HepG2 (cell line): ENCODE measurements around the gene TXN. TPM values are rescaled to one million over a fixed set of nuclear protein-coding genes. Genes with fewer than 3 reads are reported as not detected.

Source experiments
- AHR ChIP-seq: IDR thresholded peaks from 2 replicates; pipeline ENCODE4 v1.6.1; 2018; ENCODE audit warnings: missing genetic modification reagents, missing compliant biosample characterization
- ARNT2 ChIP-seq: sonication (generic); formaldehyde crosslinking; IDR thresholded peaks from 2 replicates; pipeline ENCODE4 v1.8.0; 2022; ENCODE audit warnings: mild to moderate bottlenecking, low read depth, missing genetic modification reagents, moderate library complexity
- BORCS8-MEF2B ChIP-seq: sonication (generic); formaldehyde crosslinking; IDR thresholded peaks from 2 replicates; pipeline ENCODE4 v1.8.0; 2022; ENCODE audit warnings: mild to moderate bottlenecking, missing genetic modification reagents
- CHCHD3 ChIP-seq: sonication (generic); formaldehyde crosslinking; IDR thresholded peaks from 2 replicates; pipeline ENCODE4 v1.8.0; 2022; ENCODE audit warnings: mild to moderate bottlenecking, missing genetic modification reagents, moderate library complexity
- E2F2 ChIP-seq: sonication (generic); formaldehyde crosslinking; IDR thresholded peaks from 2 replicates; pipeline ENCODE4 v1.4.0; 2020; ENCODE audit warnings: missing genetic modification reagents, borderline replicate concordance
- ELF3 ChIP-seq: IDR thresholded peaks from 2 replicates; pipeline ENCODE4 v1.6.1; 2016; ENCODE audit warnings: missing genetic modification reagents, missing compliant biosample characterization
- GPN1 ChIP-seq: sonication (generic); formaldehyde crosslinking; IDR thresholded peaks from 2 replicates; pipeline ENCODE4 v1.5.1; 2020; ENCODE audit warnings: missing genetic modification reagents, borderline replicate concordance
- MATR3 ChIP-seq: sonication (generic); formaldehyde crosslinking; IDR thresholded peaks from 2 replicates; pipeline ENCODE4 v1.4.0; 2020; ENCODE audit warnings: missing genetic modification reagents
- MLXIP ChIP-seq: sonication (generic); formaldehyde crosslinking; IDR thresholded peaks from 2 replicates; pipeline ENCODE4 v1.9.0; 2021; ENCODE audit warnings: missing genetic modification reagents, borderline replicate concordance
- NR2F2 ChIP-seq: IDR thresholded peaks from 2 replicates; pipeline ENCODE4 v1.6.1; 2012; ENCODE audit warnings: low read depth, inconsistent platforms, borderline replicate concordance
- PRMT3 ChIP-seq: sonication (generic); formaldehyde crosslinking; IDR thresholded peaks from 2 replicates; pipeline ENCODE4 v1.8.1; 2022; ENCODE audit warnings: low read depth, mild to moderate bottlenecking, moderate library complexity, missing genetic modification reagents, borderline replicate concordance
- RBM22 ChIP-seq: fragments of 200-400 bp; formaldehyde crosslinking; optimal IDR thresholded peaks from 2 replicates; pipeline ENCODE3; 2017; ENCODE audit warnings: mild to moderate bottlenecking, low read length, moderate library complexity
- SOX6 ChIP-seq, 2 experiments: fragments of 450-650 bp in 1 of 2; sonication (generic) in 1 of 2; formaldehyde crosslinking in 1 of 2; IDR thresholded peaks; 2 replicates each; pipeline versions ENCODE4 v1.4.0 to v1.6.1; 2017 to 2020; ENCODE audit warnings: antibody characterized with exemption in 1 of 2, mild to moderate bottlenecking in 1 of 2, missing genetic modification reagents in 1 of 2
- SP2 ChIP-seq: sonication (generic); formaldehyde crosslinking; IDR thresholded peaks from 2 replicates; pipeline ENCODE4 v1.5.1; 2020; ENCODE audit warnings: mild to moderate bottlenecking, missing genetic modification reagents
- TSC22D2 ChIP-seq: sonication (generic); formaldehyde crosslinking; IDR thresholded peaks from 2 replicates; pipeline ENCODE4 v1.5.1; 2020; ENCODE audit warnings: missing genetic modification reagents, mild to moderate bottlenecking, borderline replicate concordance
- ZBTB14 ChIP-seq: sonication (generic); formaldehyde crosslinking; IDR thresholded peaks from 2 replicates; pipeline ENCODE4 v1.4.0; 2020; ENCODE audit warnings: missing genetic modification reagents
- ZMYM4 ChIP-seq: sonication (generic); formaldehyde crosslinking; IDR thresholded peaks from 2 replicates; pipeline ENCODE4 v1.8.1; 2023; ENCODE audit warnings: mild to moderate bottlenecking, missing genetic modification reagents
- ZNF251 ChIP-seq: sonication (generic); formaldehyde crosslinking; IDR thresholded peaks from 2 replicates; pipeline ENCODE4 v1.9.0; 2021; ENCODE audit warnings: mild to moderate bottlenecking, missing genetic modification reagents
- ZNF260 ChIP-seq: sonication (generic); formaldehyde crosslinking; IDR thresholded peaks from 2 replicates; pipeline ENCODE4 v1.4.0; 2020; ENCODE audit warnings: missing genetic modification reagents, low read depth, mild to moderate bottlenecking, borderline replicate concordance
- ZNF326 ChIP-seq: sonication (generic); formaldehyde crosslinking; IDR thresholded peaks from 2 replicates; pipeline ENCODE4 v1.4.0; 2020; ENCODE audit warnings: missing genetic modification reagents, borderline replicate concordance
- ZNF547 ChIP-seq: sonication (generic); formaldehyde crosslinking; IDR thresholded peaks from 2 replicates; pipeline ENCODE4 v1.5.1; 2020; ENCODE audit warnings: mild to moderate bottlenecking, missing genetic modification reagents
- ZNF563 ChIP-seq: sonication (generic); formaldehyde crosslinking; IDR thresholded peaks from 2 replicates; pipeline ENCODE4 v1.8.0; 2022; ENCODE audit warnings: mild to moderate bottlenecking, moderate library complexity, missing genetic modification reagents
- ZNF580 ChIP-seq: IDR thresholded peaks from 2 replicates; pipeline ENCODE4 v1.6.1; 2016; ENCODE audit warnings: low read depth, borderline replicate concordance
- ZSCAN31 ChIP-seq: sonication (generic); formaldehyde crosslinking; IDR thresholded peaks from 2 replicates; pipeline ENCODE4 v1.5.0; 2020; ENCODE audit warnings: low read depth, mild to moderate bottlenecking, missing genetic modification reagents
- polyA plus RNA-seq, 8 experiments: library from polyadenylated mRNA; depleted of rRNA in 3 of 8; stranded (reverse) in 7 of 8; unstranded in 1 of 8; fragments of >200 nt; fragmentation: Illumina TruSeq in 4 of 8; extraction: Trizol in 4 of 8; gene quantifications; 2 replicates each; pipeline versions ENCODE4 v1.2.1 to v1.2.3, GENCODE V29; 2011 to 2016; ENCODE audit warnings: low read depth in 4 of 8, missing spikeins in 1 of 8, mixed read lengths in 1 of 8; ENCODE audit not compliant: insufficient read depth in 1 of 8
- total RNA-seq, 5 experiments: library from RNA; depleted of rRNA; stranded (reverse); fragments of >200 nt; fragmentation: Illumina TruSeq; extraction: Trizol; gene quantifications; 2 replicates each; pipeline ENCODE4 v1.2.3, GENCODE V29; 2016; ENCODE audit warnings: low read depth in 1 of 5

TXN gene
- total and polyA plus RNA-seq, 2 of the 13 experiments (the other 11 are each of a cell fraction or from before 2014, with no cell fraction given) = 364 to 470 TPM

- TF ChIP-seq MATR3 (CRISPR knock-in tag) (no peak), E2F2 (CRISPR knock-in tag) (no peak), ZNF251 (CRISPR knock-in tag) (0 out of 2 replicates have a peak, but pooled peaks have one; percentile 31), ZNF260 (CRISPR knock-in tag) (no peak), RBM22 (no peak), NR2F2 (no peak), SP2 (CRISPR knock-in tag) (no peak), GPN1 (CRISPR knock-in tag) (0 out of 2 replicates have a peak, but pooled peaks have one; percentile 21), ZNF580 (CRISPR knock-in tag) (no peak; the same call in 1 of the 2 replicates), TSC22D2 (CRISPR knock-in tag) (no peak), AHR (CRISPR knock-in tag) (no peak), ZNF326 (0 out of 2 replicates have a peak, but pooled peaks have one; percentile 31), SOX6 (IDR thresholded peaks at IDR 0.05) (no peak), SOX6 (CRISPR knock-in tag; IDR thresholded peaks at IDR 0.05) (peak; percentile 47), ZMYM4 (CRISPR knock-in tag) (peak; percentile 57), ZSCAN31 (CRISPR knock-in tag) (no peak; the same call in 1 of the 2 replicates), ZNF547 (CRISPR knock-in tag) (no peak), ELF3 (CRISPR knock-in tag) (peak; percentile 17; the same call in 1 of the 2 replicates), BORCS8-MEF2B (CRISPR knock-in tag) (peak; percentile 51), ARNT2 (CRISPR knock-in tag) (no peak; the same call in 1 of the 2 replicates), CHCHD3 (no peak), PRMT3 (CRISPR knock-in tag) (no peak), ZNF563 (CRISPR knock-in tag) (peak; percentile 26; the same call in 1 of the 2 replicates), MLXIP (CRISPR knock-in tag) (0 out of 2 replicates have a peak, but pooled peaks have one; percentile 18), ZBTB14 (CRISPR knock-in tag) (peak; percentile 91)
These were observed at the start of gene TXN (continued) for GRCh38 chr9:110256380-110257096.
